ENCODE data around the gene IGFL3.
"Not testable (repeated sequence)": the region's sequence is repeated elsewhere in the genome, so short reads cannot be mapped to it uniquely, and the experiment has no call there.

Gene IGFL3

DNA sequence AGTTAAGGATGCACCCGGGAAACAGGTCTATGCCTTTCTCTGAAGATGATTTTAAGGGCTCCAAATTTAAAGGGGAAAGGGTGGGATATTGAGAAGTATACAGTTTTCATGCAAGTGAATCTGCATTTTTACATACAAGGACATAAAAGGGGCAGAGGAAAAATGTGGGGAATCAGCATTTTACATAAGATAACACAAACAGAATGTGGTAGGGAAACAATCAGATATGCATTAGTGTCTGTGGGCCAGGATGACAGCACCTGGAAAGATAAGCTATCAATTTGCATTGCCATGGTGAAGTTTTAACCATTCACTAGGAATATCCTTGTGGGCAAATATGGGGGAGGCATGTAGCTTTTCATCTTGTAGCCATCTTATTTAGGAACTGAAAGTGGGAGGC, 24.1 kb downstream of the IGFL3 start:
- H3K4me3 ChIP-seq (ENCODE audit: extremely low read depth, insufficient read depth, low read length, poor library complexity, severe bottlenecking) = no peak overlapping the region

DNA sequence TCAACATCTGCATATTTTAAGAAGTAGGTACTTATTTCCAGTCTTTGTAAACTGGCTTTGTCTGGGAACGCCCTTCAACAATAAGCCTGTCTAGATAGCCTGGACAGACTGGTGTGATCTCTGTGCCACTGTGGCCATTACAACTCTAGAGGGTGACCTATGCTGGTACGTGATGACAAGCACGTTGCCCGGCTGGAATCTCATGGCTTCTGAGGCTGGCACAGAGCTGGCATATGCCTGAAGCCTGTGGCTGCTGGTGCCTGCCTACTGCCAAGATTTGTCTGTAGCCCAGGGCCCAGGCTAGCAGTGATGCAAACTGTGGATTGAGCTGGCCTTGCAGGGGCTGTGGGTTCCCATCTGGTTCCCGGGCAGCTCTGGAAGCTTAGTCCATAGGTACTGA, 34.0 kb downstream of the IGFL3 start:
- WGBS, 2 experiments (ENCODE audit: insufficient coverage in 2 of 2) = 88 to 94% methylated on average over 4 to 5 of the region's 5 CpGs
- H3K4me1 ChIP-seq (ENCODE audit: control insufficient read depth, insufficient read depth, low read length, poor library complexity, severe bottlenecking) = no peaks in the 10 kb centered on the region
- H3K27ac ChIP-seq (ENCODE audit: low read depth, low read length, severe bottlenecking) = no peak overlapping the region
- H3K4me3 ChIP-seq (ENCODE audit: extremely low read depth, insufficient read depth, low read length, poor library complexity, severe bottlenecking) = no peak overlapping the region
- peaks cover 4% of the 10 kb centered on the region for H3K9me3 ChIP-seq (ENCODE audit: control insufficient read depth, low read length)
- no peaks in the 10 kb centered on the region for H3K36me3 ChIP-seq (ENCODE audit: control insufficient read depth, insufficient read depth, low read length)

More for the DNA sequence above, 24.1 kb downstream of the IGFL3 start:
- Histone ChIP-seq H3K9me3 (ENCODE audit: control insufficient read depth, low read length) (no peaks in the 10 kb centered on the region), H3K4me1 (ENCODE audit: control insufficient read depth, insufficient read depth, low read length, poor library complexity, severe bottlenecking) (no peaks in the 10 kb centered on the region), H3K27ac (ENCODE audit: low read depth, low read length, severe bottlenecking) (no peak overlapping the region), H3K36me3 (ENCODE audit: control insufficient read depth, insufficient read depth, low read length) (no peaks in the 10 kb centered on the region)
- 100% methylated on average over 1 of the region's 1 CpG; no CpG with 5 or more reads in 1 of the 2 experiments for WGBS, 2 experiments (ENCODE audit: insufficient coverage in 2 of 2)

DNA sequence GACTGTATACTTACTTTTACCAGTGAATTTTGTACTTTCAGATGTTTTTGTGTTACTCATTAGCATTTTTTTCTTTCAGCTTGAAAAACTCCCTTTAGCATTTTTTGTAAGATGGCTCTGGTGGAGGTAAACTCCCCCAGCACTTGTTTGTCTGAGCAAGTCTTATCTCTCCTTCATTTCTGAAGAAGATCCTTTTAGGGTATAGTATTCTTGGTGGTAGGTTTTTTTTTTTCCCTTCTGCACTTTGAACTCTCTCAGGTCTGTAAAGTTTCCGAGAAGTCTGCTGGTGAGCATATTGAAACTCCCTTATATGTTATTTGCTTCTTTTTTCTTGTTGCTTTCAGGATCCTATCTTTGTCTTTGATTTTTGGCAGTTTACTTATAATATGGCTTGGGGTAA, 35.1 kb downstream of the IGFL3 start:
- Histone ChIP-seq H3K27ac (ENCODE audit: low read depth, low read length, severe bottlenecking) (no peak overlapping the region), H3K36me3 (ENCODE audit: control insufficient read depth, insufficient read depth, low read length) (no peaks in the 10 kb centered on the region), H3K9me3 (ENCODE audit: control insufficient read depth, low read length) (peaks cover 4% of the 10 kb centered on the region), H3K4me3 (ENCODE audit: extremely low read depth, insufficient read depth, low read length, poor library complexity, severe bottlenecking) (no peak overlapping the region), H3K4me1 (ENCODE audit: control insufficient read depth, insufficient read depth, low read length, poor library complexity, severe bottlenecking) (no peaks in the 10 kb centered on the region)
- no CpG with 5 or more reads among the region's 1 CpG for WGBS, 2 experiments (ENCODE audit: insufficient coverage in 2 of 2)

GRCh38 chr19:46088101-46088500, 36.4 kb downstream of the IGFL3 start:
- Histone ChIP-seq H3K4me3 (ENCODE audit: extremely low read depth, insufficient read depth, low read length, poor library complexity, severe bottlenecking) (no peak overlapping the region), H3K4me1 (ENCODE audit: control insufficient read depth, insufficient read depth, low read length, poor library complexity, severe bottlenecking) (no peaks in the 10 kb centered on the region), H3K27ac (ENCODE audit: low read depth, low read length, severe bottlenecking) (no peak overlapping the region), H3K9me3 (ENCODE audit: control insufficient read depth, low read length) (peaks cover 4% of the 10 kb centered on the region), H3K36me3 (ENCODE audit: control insufficient read depth, insufficient read depth, low read length) (no peaks in the 10 kb centered on the region)
- WGBS, 2 experiments (ENCODE audit: insufficient coverage in 2 of 2) = 100% methylated on average over 1 of the region's 2 CpGs; no CpG with 5 or more reads in 1 of the 2 experiments

GRCh38 chr19:46085888-46086287, 38.6 kb downstream of the IGFL3 start:
- peaks cover 4% of the 10 kb centered on the region for H3K9me3 ChIP-seq (ENCODE audit: control insufficient read depth, low read length)
- H3K4me3 ChIP-seq (ENCODE audit: extremely low read depth, insufficient read depth, low read length, poor library complexity, severe bottlenecking) = no peak overlapping the region
- H3K4me1 ChIP-seq (ENCODE audit: control insufficient read depth, insufficient read depth, low read length, poor library complexity, severe bottlenecking) = peaks cover 5% of the 10 kb centered on the region
- no peaks in the 10 kb centered on the region for H3K36me3 ChIP-seq (ENCODE audit: control insufficient read depth, insufficient read depth, low read length)
- WGBS, 2 experiments (ENCODE audit: insufficient coverage in 2 of 2) = no CpG with 5 or more reads among the region's 1 CpG
- H3K27ac ChIP-seq (ENCODE audit: low read depth, low read length, severe bottlenecking) = no peak overlapping the region

DNA sequence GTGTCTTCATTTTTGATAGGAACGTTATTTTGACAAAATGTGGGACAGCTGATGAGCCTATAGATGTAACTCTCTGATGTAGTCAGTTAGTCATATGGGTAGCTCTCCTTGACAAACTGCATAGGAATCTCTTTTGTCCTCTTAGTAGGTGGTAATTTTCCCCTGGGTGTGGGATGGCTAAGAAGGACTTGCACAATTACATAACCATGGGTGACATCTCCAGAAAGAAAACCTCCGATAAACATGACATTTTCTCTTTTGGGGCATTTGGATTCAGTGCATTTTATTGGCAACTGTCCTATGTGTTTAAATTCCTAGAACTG, 41.8 kb downstream of the IGFL3 start:
- WGBS, 2 experiments (ENCODE audit: insufficient coverage in 2 of 2) = 56% methylated on average over 2 of the region's 2 CpGs; no CpG with 5 or more reads in 1 of the 2 experiments
- Histone ChIP-seq H3K36me3 (ENCODE audit: control insufficient read depth, insufficient read depth, low read length) (no peaks in the 10 kb centered on the region), H3K27ac (ENCODE audit: low read depth, low read length, severe bottlenecking) (no peak overlapping the region), H3K4me3 (ENCODE audit: extremely low read depth, insufficient read depth, low read length, poor library complexity, severe bottlenecking) (no peak overlapping the region), H3K4me1 (ENCODE audit: control insufficient read depth, insufficient read depth, low read length, poor library complexity, severe bottlenecking) (peaks cover 10% of the 10 kb centered on the region), H3K9me3 (ENCODE audit: control insufficient read depth, low read length) (peaks cover 4% of the 10 kb centered on the region)

DNA sequence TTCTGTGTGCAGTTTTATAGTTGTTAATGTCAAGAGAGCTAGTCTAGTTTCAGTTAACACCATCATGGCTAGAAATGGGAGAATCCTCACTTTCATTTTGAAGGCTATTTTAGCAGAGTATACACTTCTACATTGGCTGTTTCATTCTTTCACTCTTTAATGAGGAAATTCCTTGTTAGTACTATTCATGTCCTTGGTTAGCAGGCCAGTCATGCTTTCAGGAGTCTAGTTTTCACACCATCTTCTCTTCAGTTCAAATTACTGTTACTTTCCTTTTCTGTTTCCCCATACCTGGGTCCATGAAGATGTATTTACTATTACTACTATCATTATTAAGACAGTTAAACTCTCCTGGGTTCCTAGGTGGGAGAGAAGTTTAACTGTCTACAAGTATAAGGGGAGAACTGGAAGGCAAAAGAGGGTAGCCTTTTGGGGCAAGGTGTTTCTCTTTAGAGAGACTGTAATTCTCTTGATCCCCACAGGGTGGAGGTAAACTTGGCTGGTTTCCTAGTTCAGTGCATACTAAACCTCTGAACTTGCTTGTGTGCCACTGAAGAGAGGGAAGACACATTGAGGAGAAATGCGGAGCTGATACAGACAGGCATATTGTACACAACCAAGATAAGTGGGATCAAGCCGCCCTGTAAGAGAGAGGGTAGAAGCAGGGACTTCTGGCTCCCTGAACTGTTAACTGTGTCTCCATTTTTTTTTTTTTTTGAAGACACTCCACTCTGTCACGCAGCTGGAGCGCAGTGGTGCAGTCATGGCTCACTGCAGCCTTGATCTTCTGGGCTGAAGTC, 42.4 kb downstream of the IGFL3 start:
- no peak overlapping the region for H3K4me3 ChIP-seq (ENCODE audit: extremely low read depth, insufficient read depth, low read length, poor library complexity, severe bottlenecking)
- no peak overlapping the region for H3K27ac ChIP-seq (ENCODE audit: low read depth, low read length, severe bottlenecking)
- peaks cover 11% of the 10 kb centered on the region for H3K4me1 ChIP-seq (ENCODE audit: control insufficient read depth, insufficient read depth, low read length, poor library complexity, severe bottlenecking)
- peaks cover 4% of the 10 kb centered on the region for H3K9me3 ChIP-seq (ENCODE audit: control insufficient read depth, low read length)
- WGBS, 2 experiments (ENCODE audit: insufficient coverage in 2 of 2) = 62 to 63% methylated on average over 4 of the region's 4 CpGs
- no peaks in the 10 kb centered on the region for H3K36me3 ChIP-seq (ENCODE audit: control insufficient read depth, insufficient read depth, low read length)

DNA sequence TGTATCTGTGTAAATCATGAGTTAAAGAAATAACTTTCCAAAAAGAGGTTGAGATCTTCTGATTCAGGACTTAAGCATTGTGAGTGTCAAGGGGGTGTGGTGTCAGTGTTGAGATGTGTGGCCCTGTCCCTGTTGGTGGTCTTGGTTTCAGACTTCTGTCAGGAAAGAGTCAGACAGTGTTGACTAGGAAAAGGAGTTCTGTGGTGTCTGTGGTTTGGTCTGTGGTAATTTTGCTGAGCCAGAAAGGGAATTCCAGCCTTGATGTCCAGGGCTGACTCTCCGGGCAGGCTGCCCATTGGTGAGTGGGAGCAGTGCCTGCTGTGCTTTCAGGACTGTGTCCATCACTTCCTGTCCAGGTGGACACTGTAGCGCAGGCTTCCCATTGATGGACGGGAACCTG, 43.9 kb downstream of the IGFL3 start:
- no peak overlapping the region for H3K27ac ChIP-seq (ENCODE audit: low read depth, low read length, severe bottlenecking)
- H3K4me1 ChIP-seq (ENCODE audit: control insufficient read depth, insufficient read depth, low read length, poor library complexity, severe bottlenecking) = peaks cover 14% of the 10 kb centered on the region
- H3K4me3 ChIP-seq (ENCODE audit: extremely low read depth, insufficient read depth, low read length, poor library complexity, severe bottlenecking) = no peak overlapping the region
- H3K9me3 ChIP-seq (ENCODE audit: control insufficient read depth, low read length) = no peaks in the 10 kb centered on the region
- 89 to 96% methylated on average over 3 of the region's 3 CpGs for WGBS, 2 experiments (ENCODE audit: insufficient coverage in 2 of 2)
- H3K36me3 ChIP-seq (ENCODE audit: control insufficient read depth, insufficient read depth, low read length) = no peaks in the 10 kb centered on the region

DNA sequence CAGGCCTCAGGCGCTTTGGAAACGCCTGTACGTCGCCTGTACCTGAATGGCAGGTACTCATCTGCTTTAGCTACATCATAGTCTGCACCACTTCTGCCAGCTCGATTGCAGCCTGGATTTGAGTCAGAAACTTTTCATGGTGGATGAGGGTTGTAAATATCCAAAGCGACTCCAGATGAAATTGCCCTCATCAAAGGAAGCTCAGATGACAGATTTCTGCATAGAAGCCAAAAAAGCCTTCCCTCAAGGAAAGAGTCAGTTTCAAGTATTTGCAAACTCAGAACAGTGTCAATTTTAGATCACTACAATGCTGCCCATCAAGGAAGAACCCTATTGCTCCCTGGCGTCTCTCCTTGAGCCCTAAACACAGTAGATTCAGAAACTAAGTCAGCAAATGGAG, 44.9 kb downstream of the IGFL3 start:
- H3K4me1 ChIP-seq (ENCODE audit: control insufficient read depth, insufficient read depth, low read length, poor library complexity, severe bottlenecking) = peaks cover 14% of the 10 kb centered on the region
- H3K27ac ChIP-seq (ENCODE audit: low read depth, low read length, severe bottlenecking) = no peak overlapping the region
- H3K4me3 ChIP-seq (ENCODE audit: extremely low read depth, insufficient read depth, low read length, poor library complexity, severe bottlenecking) = no peak overlapping the region
- no peaks in the 10 kb centered on the region for H3K36me3 ChIP-seq (ENCODE audit: control insufficient read depth, insufficient read depth, low read length)
- no peaks in the 10 kb centered on the region for H3K9me3 ChIP-seq (ENCODE audit: control insufficient read depth, low read length)
- WGBS, 2 experiments (ENCODE audit: insufficient coverage in 2 of 2) = 94 to 97% methylated on average over 4 of the region's 7 CpGs

- not testable (repeated sequence) for H3K27ac ChIP-seq (ENCODE audit: low read depth, low read length, severe bottlenecking); H3K4me3 ChIP-seq (ENCODE audit: extremely low read depth, insufficient read depth, low read length, poor library complexity, severe bottlenecking)
- WGBS, 2 experiments (ENCODE audit: insufficient coverage in 2 of 2) = 81 to 92% methylated on average over 14 to 22 of the region's 71 CpGs
Measured at GRCh38 chr19:46078573-46079332, 45.7 kb downstream of the IGFL3 start.

GRCh38 chr19:46077815-46078167, 46.7 kb downstream of the IGFL3 start:
- H3K9me3 ChIP-seq (ENCODE audit: control insufficient read depth, low read length) = no peaks in the 10 kb centered on the region
- WGBS, 2 experiments (ENCODE audit: insufficient coverage in 2 of 2) = no CpG with 5 or more reads among the region's 6 CpGs
- no peak overlapping the region for H3K4me3 ChIP-seq (ENCODE audit: extremely low read depth, insufficient read depth, low read length, poor library complexity, severe bottlenecking)

More at GRCh38 chr19:46078573-46079332, 45.7 kb downstream of the IGFL3 start:
- H3K4me1 ChIP-seq (ENCODE audit: control insufficient read depth, insufficient read depth, low read length, poor library complexity, severe bottlenecking) = peaks cover 14% of the 10 kb centered on the region
- not testable (repeated sequence) for H3K36me3 ChIP-seq (ENCODE audit: control insufficient read depth, insufficient read depth, low read length); H3K9me3 ChIP-seq (ENCODE audit: control insufficient read depth, low read length)

More at GRCh38 chr19:46077815-46078167, 46.7 kb downstream of the IGFL3 start:
- no peak overlapping the region for H3K27ac ChIP-seq (ENCODE audit: low read depth, low read length, severe bottlenecking)
- H3K36me3 ChIP-seq (ENCODE audit: control insufficient read depth, insufficient read depth, low read length) = no peaks in the 10 kb centered on the region
- H3K4me1 ChIP-seq (ENCODE audit: control insufficient read depth, insufficient read depth, low read length, poor library complexity, severe bottlenecking) = peaks cover 14% of the 10 kb centered on the region
